ENCODE data around the gene CARD11.

Gene CARD11

GRCh38 chr7:2937701-2938513 lies 105.8 kb downstream of the CARD11 start:
- TF ChIP-seq POLR2AphosphoS5 (IDR thresholded peaks at IDR 0.05; ENCODE audit: low read depth) (no peak), GABPA (IDR thresholded peaks at IDR 0.05; ENCODE audit: low read depth) (no peak)
- Histone ChIP-seq H3K4me3 (replicated peaks; ENCODE audit: insufficient read depth, low read length) (no peak overlapping the region), H3K27me3 (ENCODE audit: insufficient read depth, poor library complexity, severe bottlenecking) (no peaks in the 10 kb centered on the region), H3K27ac (replicated peaks) (no peak overlapping the region)
- no peak for DNase-seq (ENCODE audit: low read depth in 1 of 2, low spot score in 1 of 2)

DNA sequence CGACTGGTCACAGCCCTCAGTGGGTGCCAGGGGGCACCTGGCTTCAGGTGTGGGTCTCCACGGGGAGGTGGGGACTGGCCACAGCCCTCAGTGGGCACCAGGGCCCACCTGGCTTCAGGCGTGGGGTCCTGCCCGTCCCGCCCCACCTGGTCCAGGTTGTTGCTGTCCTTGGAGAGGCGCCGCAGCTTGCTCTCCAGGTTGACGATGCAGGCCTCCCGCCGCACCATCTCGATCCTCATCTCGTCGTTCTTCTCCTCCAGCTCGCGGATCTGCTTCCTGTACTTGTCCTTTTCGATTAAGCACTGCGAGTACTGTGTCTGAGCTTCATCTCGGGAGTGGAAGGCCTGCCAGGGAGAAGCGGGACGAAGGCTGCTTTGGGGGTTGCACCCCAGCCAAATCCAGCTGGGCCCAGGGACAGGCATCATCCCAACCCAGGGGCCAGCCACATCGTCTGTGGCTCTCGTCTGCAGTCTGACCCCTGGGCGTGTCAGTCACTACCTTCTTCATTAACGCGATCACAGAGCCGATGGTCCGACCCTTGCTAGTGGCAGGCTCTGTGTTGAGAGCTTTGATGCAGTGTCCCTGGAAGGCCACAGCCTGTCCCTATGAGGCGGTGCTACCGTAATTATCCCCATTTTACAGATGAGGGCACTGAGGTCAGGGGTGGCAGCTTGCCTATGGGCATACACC lies 106.6 kb downstream of the CARD11 start:
- Histone ChIP-seq H3K27ac (replicated peaks) (no peak overlapping the region), H3K27me3 (ENCODE audit: insufficient read depth, poor library complexity, severe bottlenecking) (no peaks in the 10 kb centered on the region), H3K4me3 (replicated peaks; ENCODE audit: insufficient read depth, low read length) (no peak overlapping the region)
- no peak for TF ChIP-seq GABPA (IDR thresholded peaks at IDR 0.05; ENCODE audit: low read depth)
- TF ChIP-seq POLR2AphosphoS5 (IDR thresholded peaks at IDR 0.05; ENCODE audit: low read depth), result no peak
- TF ChIP-seq SPI1 (IDR thresholded peaks at IDR 0.05; ENCODE audit: borderline replicate concordance, low read depth), result no peak
- no peak for TF ChIP-seq CTCF (IDR thresholded peaks at IDR 0.05; ENCODE audit: insufficient read depth, low read length)
- no peak for TF ChIP-seq REST (IDR thresholded peaks at IDR 0.05; ENCODE audit: insufficient replicate concordance, low read depth)
- no peak for DNase-seq (ENCODE audit: low read depth in 1 of 2, low spot score in 1 of 2)

DNA sequence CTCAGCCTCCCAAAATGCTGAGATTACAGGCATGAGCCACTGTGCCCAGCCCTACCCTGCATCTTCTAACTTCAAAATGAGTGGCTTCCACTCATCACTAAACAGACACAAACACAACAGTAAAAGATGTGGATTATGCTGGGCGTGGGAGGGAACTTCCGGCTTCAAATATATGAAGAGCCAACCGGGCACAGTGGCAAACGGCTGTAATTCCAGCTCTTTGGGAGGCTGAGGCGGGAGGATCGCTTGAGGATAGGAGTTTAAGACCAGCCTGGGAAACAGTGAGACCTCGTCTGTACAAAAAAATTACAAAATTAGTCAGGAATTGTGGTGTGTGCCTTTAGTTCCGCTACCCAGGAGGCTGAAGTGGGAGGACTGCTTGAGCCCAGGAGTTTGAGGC lies 107.4 kb downstream of the CARD11 start:
- H3K27ac ChIP-seq (replicated peaks), result no peak overlapping the region
- H3K4me3 ChIP-seq (replicated peaks; ENCODE audit: insufficient read depth, low read length), result no peak overlapping the region
- TF ChIP-seq SPI1 (IDR thresholded peaks at IDR 0.05; ENCODE audit: borderline replicate concordance, low read depth) (no peak), REST (IDR thresholded peaks at IDR 0.05; ENCODE audit: insufficient replicate concordance, low read depth) (no peak), CTCF (IDR thresholded peaks at IDR 0.05; ENCODE audit: insufficient read depth, low read length) (no peak), POLR2AphosphoS5 (IDR thresholded peaks at IDR 0.05; ENCODE audit: low read depth) (no peak), GABPA (IDR thresholded peaks at IDR 0.05; ENCODE audit: low read depth) (no peak)
- no peaks in the 10 kb centered on the region for H3K27me3 ChIP-seq (ENCODE audit: insufficient read depth, poor library complexity, severe bottlenecking)
- no peak for DNase-seq (ENCODE audit: low read depth in 1 of 2, low spot score in 1 of 2)

DNA sequence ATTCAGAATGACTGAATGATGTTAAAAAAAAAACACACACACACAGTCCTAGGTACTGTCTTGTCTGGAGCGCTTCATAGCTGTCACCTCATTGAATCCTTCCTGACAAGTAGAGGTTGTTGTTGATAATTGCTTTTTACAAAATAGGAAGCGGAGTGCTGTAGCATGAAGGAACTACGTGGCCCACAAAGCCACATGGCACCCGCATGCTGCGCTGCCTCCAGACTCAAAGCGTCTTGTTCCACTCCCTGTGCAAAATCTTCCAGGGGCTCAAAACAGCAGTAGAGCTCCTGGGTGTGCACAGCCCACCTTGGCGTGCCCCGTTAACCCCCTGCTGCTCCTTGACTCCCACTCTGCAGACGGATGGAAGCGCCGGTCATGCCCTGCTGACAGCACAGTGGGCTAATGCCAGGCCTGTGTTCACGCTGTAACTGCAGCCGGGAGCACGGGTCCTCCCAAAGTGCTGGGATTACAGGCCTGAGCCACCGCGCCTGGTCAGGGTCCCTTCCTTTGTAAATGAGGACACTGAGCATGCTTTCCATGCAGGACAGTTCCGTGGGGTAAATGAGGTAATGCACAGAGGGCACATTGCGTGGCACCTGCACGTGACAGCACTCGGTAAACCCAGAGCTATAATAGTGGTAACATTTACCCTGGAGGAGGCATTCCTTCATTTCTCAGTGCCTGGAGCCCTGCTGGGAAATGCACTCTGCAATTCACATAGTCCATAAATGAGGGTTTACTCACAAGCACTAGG lies 108.5 kb downstream of the CARD11 start:
- no peak for DNase-seq (ENCODE audit: low read depth in 1 of 2, low spot score in 1 of 2)
- no peak overlapping the region for H3K4me3 ChIP-seq (replicated peaks; ENCODE audit: insufficient read depth, low read length)
- H3K27ac ChIP-seq (replicated peaks), result no peak overlapping the region
- no peaks in the 10 kb centered on the region for H3K27me3 ChIP-seq (ENCODE audit: insufficient read depth, poor library complexity, severe bottlenecking)
- TF ChIP-seq SPI1 (IDR thresholded peaks at IDR 0.05; ENCODE audit: borderline replicate concordance, low read depth) (no peak), GABPA (IDR thresholded peaks at IDR 0.05; ENCODE audit: low read depth) (no peak), CTCF (IDR thresholded peaks at IDR 0.05; ENCODE audit: insufficient read depth, low read length) (no peak), REST (IDR thresholded peaks at IDR 0.05; ENCODE audit: insufficient replicate concordance, low read depth) (no peak), POLR2AphosphoS5 (IDR thresholded peaks at IDR 0.05; ENCODE audit: low read depth) (no peak)

Measured in HL-60 (cell line).